WTC11 (cell line): ENCODE results near the gene GPS2.

Experiments used
- CREM ChIP-seq: sonication (generic); formaldehyde crosslinking; IDR thresholded peaks from 2 replicates; pipeline ENCODE4 v1.8.1; 2022; ENCODE audit warnings: mild to moderate bottlenecking, missing genetic modification reagents, moderate library complexity
- CTCF ChIP-seq: fragments of 200-600 bp; IDR thresholded peaks from 2 replicates; pipeline ENCODE4 v1.8.0; 2022; ENCODE audit warnings: antibody characterized with exemption
- E2F4 ChIP-seq: sonication (generic); formaldehyde crosslinking; IDR thresholded peaks from 2 replicates; pipeline ENCODE4 v1.8.1; 2022; ENCODE audit warnings: low read depth, mild to moderate bottlenecking, moderate library complexity, missing genetic modification reagents, borderline replicate concordance
- NFE2L1 ChIP-seq: sonication (generic); formaldehyde crosslinking; IDR thresholded peaks from 2 replicates; pipeline ENCODE4 v1.8.1; 2023; ENCODE audit warnings: missing genetic modification reagents
- NR2C2 ChIP-seq: sonication (generic); formaldehyde crosslinking; IDR thresholded peaks from 2 replicates; pipeline ENCODE4 v1.8.0; 2022; ENCODE audit warnings: mild to moderate bottlenecking, missing genetic modification reagents
- SMAD4 ChIP-seq: sonication (generic); formaldehyde crosslinking; IDR thresholded peaks from 2 replicates; pipeline ENCODE4 v1.8.0; 2022; ENCODE audit warnings: mild to moderate bottlenecking, missing genetic modification reagents
- TP53 ChIP-seq: sonication (generic); formaldehyde crosslinking; IDR thresholded peaks from 2 replicates; pipeline ENCODE4 v1.8.1; 2023; ENCODE audit warnings: mild to moderate bottlenecking, missing genetic modification reagents
- USF2 ChIP-seq: sonication (generic); formaldehyde crosslinking; IDR thresholded peaks from 2 replicates; pipeline ENCODE4 v1.8.1; 2023; ENCODE audit warnings: mild to moderate bottlenecking, missing genetic modification reagents, moderate library complexity
- ZNF263 ChIP-seq: sonication (generic); formaldehyde crosslinking; IDR thresholded peaks from 2 replicates; pipeline ENCODE4 v1.8.1; 2022; ENCODE audit warnings: low read depth, mild to moderate bottlenecking, moderate library complexity, missing genetic modification reagents

GRCh38 chr17:7328840-7329373 is 13.7 kb upstream of the GPS2 start, which contains the start of gene NEURL4:
- TF ChIP-seq USF2 (CRISPR knock-in tag): no peak
- no peak for TF ChIP-seq CTCF
- no peak for TF ChIP-seq NFE2L1 (CRISPR knock-in tag)
- TF ChIP-seq SMAD4: no peak
- TF ChIP-seq TP53 (CRISPR knock-in tag): no peak
- no peak for TF ChIP-seq E2F4
- TF ChIP-seq CREM (CRISPR knock-in tag): no peak
- TF ChIP-seq NR2C2 (CRISPR knock-in tag): no peak
- TF ChIP-seq ZNF263 (CRISPR knock-in tag): no peak
